AG09309 (cell line): ENCODE data around the gene AGAP3.

ENCODE experiments used
- DNase-seq: peaks from one replicate; pipeline ENCODE4 v3.0.0-alpha.2; 2010; ENCODE audit warnings: low read depth
- H3K4me3 ChIP-seq: 2 replicates; pipeline ENCODE4 v1.5.1; 2011; ENCODE audit warnings: mild to moderate bottlenecking, low read depth, low read length, moderate library complexity; ENCODE audit not compliant: control insufficient read depth
- CTCF ChIP-seq: IDR thresholded peaks from 2 replicates; pipeline ENCODE4 v1.5.1; 2011; ENCODE audit warnings: mild to moderate bottlenecking, low read depth, low read length, inconsistent platforms; ENCODE audit not compliant: insufficient read depth, control insufficient read depth; ENCODE audit errors: missing control alignments

The AGAP3 gene

GRCh38 chr7:151089893-151090730 lies 3.8 kb downstream of the AGAP3 start:
- no peak for TF ChIP-seq CTCF
- DNase-seq, result no peak
- no peak overlapping the region for H3K4me3 ChIP-seq

- TF ChIP-seq CTCF, result no peak
- DNase-seq, result no peak
- no peak overlapping the region for H3K4me3 ChIP-seq
These were observed 4.7 kb downstream of the AGAP3 start for GRCh38 chr7:151091003-151091402.

- peak; percentile 56 for TF ChIP-seq CTCF
- no peak overlapping the region for H3K4me3 ChIP-seq
- no peak for DNase-seq
These were observed 5.2 kb downstream of the AGAP3 start for GRCh38 chr7:151091431-151091830.

- no peak for DNase-seq
- H3K4me3 ChIP-seq, result no peak overlapping the region
- TF ChIP-seq CTCF, result no peak
These were observed 5.7 kb downstream of the AGAP3 start for GRCh38 chr7:151091988-151092387.

- DNase-seq, result no peak
- no peak overlapping the region for H3K4me3 ChIP-seq
- TF ChIP-seq CTCF, result no peak
These were observed 7.5 kb downstream of the AGAP3 start for GRCh38 chr7:151093748-151094147.

GRCh38 chr7:151094675-151095074 lies 8.4 kb downstream of the AGAP3 start:
- no peak for DNase-seq
- no peak for TF ChIP-seq CTCF
- no peak overlapping the region for H3K4me3 ChIP-seq
